WTC11 (cell line): ENCODE measurements around the gene ICA1. TPM values are rescaled to one million over a fixed set of nuclear protein-coding genes. Genes with fewer than 3 reads are reported as not detected.

Experiments
- ATAC-seq: fragments of 200-7000 bp; cut with Tn5 transposase; 2 replicates; pipeline ENCODE4 v1.10.0; 2021; ENCODE audit warnings: mild to moderate bottlenecking, moderate library complexity
- CTCF ChIA-PET: fragments of 300-600 bp; sonication (Branson Sonifier 250); formaldehyde crosslinking; loops from one replicate; lab custom pipeline; 2021; ENCODE audit warnings: antibody characterized with exemption; lab: Charles Lee
- POLR2A ChIA-PET: fragments of 350-600 bp; sonication (Branson Sonifier 250); formaldehyde crosslinking; loops from one replicate; lab custom pipeline; 2021; ENCODE audit warnings: antibody characterized with exemption; lab: Charles Lee
- DNase-seq: peaks from one replicate; pipeline ENCODE4 v3.0.0; 2021; ENCODE audit warnings: low spot score
- H3K27ac Mint-ChIP-seq: 2 replicates; pipeline ENCODE4 v1.8.0; 2021; ENCODE audit warnings: mixed read lengths
- H3K27me3 Mint-ChIP-seq: 2 replicates; pipeline ENCODE4 v1.8.0; 2021; ENCODE audit warnings: low read depth, mild to moderate bottlenecking, moderate library complexity, mixed read lengths
- H3K36me3 Mint-ChIP-seq: 2 replicates; pipeline ENCODE4 v1.8.0; 2021; ENCODE audit warnings: mixed read lengths
- H3K4me1 Mint-ChIP-seq: 2 replicates; pipeline ENCODE4 v1.8.0; 2022; ENCODE audit warnings: mixed read lengths
- H3K4me3 Mint-ChIP-seq: 2 replicates; pipeline ENCODE4 v1.8.0; 2021; ENCODE audit warnings: mild to moderate bottlenecking, moderate library complexity, mixed read lengths
- H3K9me3 Mint-ChIP-seq: 2 replicates; pipeline ENCODE4 v1.8.0; 2021; ENCODE audit warnings: mixed read lengths
- CBFB ChIP-seq: sonication (generic); formaldehyde crosslinking; IDR thresholded peaks from 2 replicates; pipeline ENCODE4 v1.8.1; 2022; ENCODE audit warnings: mild to moderate bottlenecking, low read depth, missing genetic modification reagents
- ERG ChIP-seq: fragments of 250-450 bp; sonication (Bioruptor Pico); IDR thresholded peaks from 2 replicates; pipeline ENCODE4 v1.8.0; 2021; ENCODE audit warnings: mild to moderate bottlenecking
- ESRRA ChIP-seq: sonication (generic); formaldehyde crosslinking; IDR thresholded peaks from 2 replicates; pipeline ENCODE4 v1.8.1; 2022; ENCODE audit warnings: mild to moderate bottlenecking, missing genetic modification reagents, borderline replicate concordance
- FOXJ3 ChIP-seq: sonication (generic); formaldehyde crosslinking; IDR thresholded peaks from 2 replicates; pipeline ENCODE4 v1.9.0; 2021; ENCODE audit warnings: missing genetic modification reagents, mild to moderate bottlenecking, borderline replicate concordance
- FOXK1 ChIP-seq: sonication (generic); formaldehyde crosslinking; IDR thresholded peaks from 2 replicates; pipeline ENCODE4 v1.8.0; 2022; ENCODE audit warnings: mild to moderate bottlenecking, moderate library complexity, missing genetic modification reagents
- GABPB1 ChIP-seq: sonication (generic); formaldehyde crosslinking; IDR thresholded peaks from 2 replicates; pipeline ENCODE4 v1.8.1; 2023; ENCODE audit warnings: mild to moderate bottlenecking, missing genetic modification reagents
- NR3C1 ChIP-seq: sonication (generic); formaldehyde crosslinking; conservative IDR thresholded peaks from 2 replicates; pipeline ENCODE4 v1.8.1; 2023; ENCODE audit warnings: low read depth, mild to moderate bottlenecking, missing genetic modification reagents
- PREB ChIP-seq: sonication (generic); formaldehyde crosslinking; IDR thresholded peaks from 2 replicates; pipeline ENCODE4 v1.8.1; 2022; ENCODE audit warnings: mild to moderate bottlenecking, missing genetic modification reagents, moderate library complexity, borderline replicate concordance
- SMAD3 ChIP-seq: sonication (generic); formaldehyde crosslinking; IDR thresholded peaks from 2 replicates; pipeline ENCODE4 v1.8.0; 2022; ENCODE audit warnings: missing genetic modification reagents, mild to moderate bottlenecking, borderline replicate concordance
- TCF7 ChIP-seq: sonication (generic); formaldehyde crosslinking; IDR thresholded peaks from 2 replicates; pipeline ENCODE4 v1.8.0; 2022; ENCODE audit warnings: mild to moderate bottlenecking, low read depth, missing genetic modification reagents, moderate library complexity
- TEAD4 ChIP-seq: sonication (generic); formaldehyde crosslinking; IDR thresholded peaks from 2 replicates; pipeline ENCODE4 v1.8.0; 2022; ENCODE audit warnings: mild to moderate bottlenecking, missing genetic modification reagents
- USF2 ChIP-seq: sonication (generic); formaldehyde crosslinking; IDR thresholded peaks from 2 replicates; pipeline ENCODE4 v1.8.1; 2023; ENCODE audit warnings: mild to moderate bottlenecking, missing genetic modification reagents, moderate library complexity
- ZBTB43 ChIP-seq: sonication (generic); formaldehyde crosslinking; IDR thresholded peaks from 2 replicates; pipeline ENCODE4 v1.8.1; 2023; ENCODE audit warnings: mild to moderate bottlenecking, missing genetic modification reagents
- ZNF232 ChIP-seq: sonication (generic); formaldehyde crosslinking; IDR thresholded peaks from 2 replicates; pipeline ENCODE4 v1.8.0; 2022; ENCODE audit warnings: mild to moderate bottlenecking, missing genetic modification reagents
- ZNF263 ChIP-seq: sonication (generic); formaldehyde crosslinking; IDR thresholded peaks from 2 replicates; pipeline ENCODE4 v1.8.1; 2022; ENCODE audit warnings: low read depth, mild to moderate bottlenecking, moderate library complexity, missing genetic modification reagents
- ZNF532 ChIP-seq: fragments of 250-450 bp; sonication (Bioruptor Pico); IDR thresholded peaks from 2 replicates; pipeline ENCODE4 v1.9.0; 2021; ENCODE audit warnings: mild to moderate bottlenecking, borderline replicate concordance
- ZNF671 ChIP-seq: fragments of 250-450 bp; sonication (Bioruptor Pico); IDR thresholded peaks from 2 replicates; pipeline ENCODE4 v1.8.0; 2021; ENCODE audit warnings: mild to moderate bottlenecking
- total RNA-seq: library from RNA; stranded (reverse); gene quantifications from 3 replicates; pipeline ENCODE4 v1.2.3, GENCODE V29; 2021

The ICA1 gene
- total RNA-seq, 1 experiment from 2014 or later, result 31.2 TPM

GRCh38 chr7:8310876-8311275, 48.9 kb upstream of the ICA1 start (continued):
- no peak for TF ChIP-seq ZBTB43 (CRISPR knock-in tag)
- no peak for TF ChIP-seq USF2 (CRISPR knock-in tag)
- no peak for TF ChIP-seq ERG (CRISPR knock-in tag)
- no peak for TF ChIP-seq SMAD3 (CRISPR knock-in tag)
- TF ChIP-seq PREB (CRISPR knock-in tag), result no peak
- no peak for TF ChIP-seq ZNF263 (CRISPR knock-in tag)
- no peak for TF ChIP-seq CBFB (CRISPR knock-in tag)
- TF ChIP-seq ZNF671, result no peak
- TF ChIP-seq FOXJ3 (CRISPR knock-in tag), result no peak

- no peak for ATAC-seq
- peaks cover 39% of the 10 kb centered on the region for H3K36me3 Mint-ChIP-seq
- H3K27me3 Mint-ChIP-seq, result no peaks in the 10 kb centered on the region; the same call in 1 of the 2 replicates
- no peak overlapping the region for H3K27ac Mint-ChIP-seq
- DNase-seq, result no peak
- ChIA-PET CTCF (interaction anchor here (0.6 to 0.9 kb wide), 3 partner anchors 10 to 436 kb away, joined by 3 read pairs; no protein-coding TSS in a partner anchor), POLR2A (interaction anchor here (0.5 kb wide), 1 partner anchor 1329 kb away, joined by 3 read pairs; no protein-coding TSS in a partner anchor)
- H3K4me3 Mint-ChIP-seq, result no peak overlapping the region
- H3K9me3 Mint-ChIP-seq, result peaks cover 18% of the 10 kb centered on the region
- TF ChIP-seq NR3C1 (CRISPR knock-in tag) (no peak), ZNF232 (no peak), SMAD3 (CRISPR knock-in tag) (no peak), ESRRA (CRISPR knock-in tag) (no peak), TEAD4 (CRISPR knock-in tag) (no peak), GABPB1 (CRISPR knock-in tag) (no peak), FOXK1 (CRISPR knock-in tag) (no peak), ZNF532 (CRISPR knock-in tag) (no peak), TCF7 (CRISPR knock-in tag) (no peak)
- H3K4me1 Mint-ChIP-seq, result peaks cover 29% of the 10 kb centered on the region
These were observed 43.8 kb upstream of the ICA1 start for GRCh38 chr7:8305625-8306388.
